Activated T-helper 9 cell treated with anti-CD3 and anti-CD28 coated beads, Interleukin-2, amount 50 U/mL, for 16 hours (primary cell): Measurements from ENCODE around the gene GLI3.

Experiments used
- DNase-seq: peaks from one replicate; pipeline ENCODE4 v3.0.0-alpha.2; 2020; ENCODE audit warnings: low read depth

GLI3 gene

DNA sequence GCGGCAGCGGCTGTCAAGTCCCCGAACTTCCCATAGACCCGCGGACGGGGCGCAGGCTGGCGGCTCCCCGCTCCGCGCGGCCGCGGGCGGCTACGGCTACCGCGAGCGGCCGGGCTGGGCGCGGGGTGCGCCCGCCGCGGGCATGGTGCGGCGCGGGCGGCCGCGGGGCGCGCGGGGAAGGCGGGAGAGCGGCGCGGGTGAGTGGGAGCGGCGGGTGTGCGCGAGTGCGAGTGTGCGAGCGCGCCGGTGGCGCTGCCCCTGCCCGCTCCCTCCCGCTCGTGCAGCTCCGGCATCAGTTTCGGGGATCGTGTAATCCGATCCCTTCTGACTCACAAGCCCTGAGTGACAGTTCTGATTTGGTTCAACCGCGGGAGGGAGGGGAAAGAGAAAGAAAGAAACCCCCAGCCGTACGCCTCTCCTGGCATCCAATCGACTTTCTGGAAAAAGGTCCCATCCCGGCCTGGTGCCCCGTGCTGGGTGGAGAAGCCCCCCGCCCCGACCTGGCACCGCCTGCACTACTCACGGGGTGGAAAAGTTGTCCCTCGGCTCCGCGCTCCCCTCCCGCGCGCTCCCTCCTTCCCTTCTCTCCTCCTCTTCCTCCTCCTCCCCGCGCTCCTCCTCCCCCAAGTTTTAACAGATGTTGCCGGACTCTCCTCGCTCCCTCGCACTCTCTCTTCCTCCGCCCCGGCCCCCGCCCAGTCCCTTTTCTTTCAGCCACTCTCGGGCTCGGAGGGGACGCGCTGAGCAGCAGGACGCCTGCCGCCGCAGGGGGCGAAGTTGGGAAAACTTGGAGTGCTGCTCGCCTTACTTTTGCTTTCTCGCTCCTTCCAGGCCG, at the start of gene GLI3:
TSS of gene GLI3 (minus strand) at position 234 of the 835 bp plus-strand sequence. CDS start 13,956 bp downstream, outside the sequence.
- no peak for DNase-seq

DNA sequence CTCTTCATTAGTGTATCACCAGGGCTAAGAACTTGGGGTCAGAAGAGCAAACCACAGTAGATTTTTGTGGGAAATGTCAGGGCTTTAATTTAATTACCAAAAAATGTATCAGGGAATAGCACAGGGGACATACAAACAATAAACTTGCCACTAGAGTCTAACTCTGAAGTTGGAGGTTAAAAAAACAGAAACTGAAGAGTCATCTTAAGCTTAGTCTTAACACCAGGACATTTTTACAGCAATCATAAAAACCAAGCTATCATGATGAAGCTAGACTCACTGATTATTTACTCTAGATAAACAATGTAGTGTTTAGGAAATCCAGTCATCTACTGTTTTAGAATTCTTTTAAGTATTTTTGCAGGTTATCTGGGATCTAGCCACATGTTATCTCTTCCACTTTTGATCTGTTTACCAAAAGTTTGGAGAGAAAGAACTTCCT, 48.4 kb upstream of the GLI3 start:
- no peak for DNase-seq

DNA sequence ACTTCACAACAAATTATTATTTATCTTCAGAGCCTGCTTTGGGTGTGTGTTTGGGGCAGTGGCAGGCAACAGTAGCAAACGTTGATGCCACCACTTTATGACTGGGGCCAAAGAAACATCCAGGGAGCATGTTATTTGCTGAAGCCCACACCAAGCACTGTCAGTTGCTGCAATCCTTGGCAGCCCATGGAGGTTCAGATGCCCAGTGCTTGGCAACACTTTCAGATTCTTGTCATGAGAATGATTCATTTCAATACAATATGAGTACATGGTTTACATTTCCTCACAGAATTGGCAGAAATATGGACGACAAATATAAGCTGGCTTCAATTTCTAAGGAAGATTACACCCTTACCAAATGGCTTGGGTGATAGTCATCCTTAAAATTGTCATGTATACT, 46.5 kb upstream of the GLI3 start:
- DNase-seq = no peak

DNA sequence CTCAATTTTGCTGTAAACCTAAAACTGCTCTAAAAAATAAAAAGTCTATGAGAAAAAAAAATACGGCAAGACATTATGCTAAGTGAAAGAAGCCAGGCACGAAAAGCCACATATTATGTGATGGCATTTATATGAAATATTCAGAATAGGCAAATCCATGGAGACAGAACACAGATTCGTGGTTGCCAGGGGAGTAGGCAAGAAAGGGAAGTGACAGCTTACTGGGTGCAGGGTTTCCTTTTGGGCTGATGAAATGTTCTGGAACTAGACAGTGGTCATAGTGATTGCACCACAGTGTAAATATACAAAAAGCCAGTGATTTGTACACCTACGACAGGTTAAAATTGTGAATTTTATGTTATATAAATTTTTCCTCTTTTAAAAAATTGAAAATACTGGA, 41.3 kb upstream of the GLI3 start:
- no peak for DNase-seq

DNA sequence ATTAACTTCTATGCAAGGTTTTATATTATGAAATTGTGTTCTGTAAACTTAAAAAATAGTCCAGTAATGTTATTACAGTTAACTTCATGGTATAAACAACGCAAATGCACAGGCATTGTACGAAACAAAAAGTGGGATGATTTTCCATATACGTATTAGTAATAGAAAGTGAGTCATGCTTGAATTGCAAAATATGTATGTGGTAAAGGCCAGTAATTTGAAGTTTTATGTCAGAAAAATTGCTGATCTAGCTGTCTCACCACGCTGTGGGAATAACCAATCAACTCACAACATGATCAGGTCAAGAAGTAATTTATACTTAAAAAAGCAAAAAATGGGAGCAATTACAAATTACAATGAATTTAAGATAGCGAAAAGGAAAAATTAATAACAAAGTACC, 37.0 kb upstream of the GLI3 start:
- DNase-seq = no peak

DNA sequence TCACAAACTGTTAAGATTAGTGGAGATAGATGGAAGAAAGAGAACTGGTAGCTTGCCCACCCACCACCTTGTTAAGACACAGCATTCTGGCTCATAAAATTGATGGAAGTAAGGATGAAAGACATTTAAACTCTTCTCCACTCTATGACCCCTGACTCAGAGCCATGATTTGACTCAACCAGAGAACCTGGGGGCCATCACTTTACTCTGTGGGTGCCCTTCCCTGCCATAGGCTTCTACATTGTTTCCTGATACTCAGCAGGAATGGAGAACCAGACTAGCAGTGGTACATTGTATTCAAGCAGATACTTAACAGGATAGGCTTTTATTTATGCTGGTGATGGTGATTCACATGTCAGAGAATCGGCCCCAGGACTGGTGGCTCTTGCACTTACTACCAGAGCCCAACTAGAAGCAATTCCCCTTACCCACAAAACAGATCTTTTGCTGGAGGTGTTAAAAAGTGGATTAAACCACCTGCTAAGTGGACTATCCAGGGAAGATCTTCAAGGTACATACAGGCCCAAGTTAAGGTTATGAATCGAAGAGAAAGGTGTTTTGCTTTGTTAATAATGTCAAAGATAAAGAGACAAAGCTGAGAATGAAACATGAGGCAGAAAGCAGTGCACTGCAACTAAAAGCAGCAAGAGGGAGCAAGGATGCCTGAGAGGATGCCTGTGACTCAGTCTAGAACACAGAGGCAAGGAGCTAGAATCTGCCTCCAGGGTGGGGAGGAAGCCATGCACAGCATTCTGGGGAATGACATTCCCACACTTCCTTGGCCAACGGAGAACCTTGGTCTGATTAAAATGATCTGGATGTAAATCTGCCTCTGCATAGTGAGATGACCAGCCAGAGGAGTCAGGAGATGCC, 36.0 kb upstream of the GLI3 start:
- DNase-seq = no peak

DNA sequence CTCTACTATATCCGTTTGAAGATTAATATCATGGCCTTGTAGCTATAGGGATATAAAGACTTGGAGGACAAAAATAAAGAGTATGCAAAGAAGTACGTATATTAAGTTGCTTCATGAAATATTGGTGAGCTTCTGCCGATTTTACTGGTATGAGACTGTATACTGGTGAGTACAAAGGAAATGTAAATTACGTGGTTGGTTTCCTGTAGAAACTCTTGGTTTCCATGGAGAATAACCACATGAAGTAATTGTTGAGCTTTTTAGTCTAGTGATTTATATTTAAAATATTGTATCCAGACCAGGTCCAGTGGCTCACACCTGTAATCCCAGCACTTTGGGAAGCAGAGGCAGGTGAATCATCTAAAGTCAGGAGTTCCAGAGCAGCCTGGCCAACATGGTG, 32.2 kb upstream of the GLI3 start:
- DNase-seq = no peak

DNA sequence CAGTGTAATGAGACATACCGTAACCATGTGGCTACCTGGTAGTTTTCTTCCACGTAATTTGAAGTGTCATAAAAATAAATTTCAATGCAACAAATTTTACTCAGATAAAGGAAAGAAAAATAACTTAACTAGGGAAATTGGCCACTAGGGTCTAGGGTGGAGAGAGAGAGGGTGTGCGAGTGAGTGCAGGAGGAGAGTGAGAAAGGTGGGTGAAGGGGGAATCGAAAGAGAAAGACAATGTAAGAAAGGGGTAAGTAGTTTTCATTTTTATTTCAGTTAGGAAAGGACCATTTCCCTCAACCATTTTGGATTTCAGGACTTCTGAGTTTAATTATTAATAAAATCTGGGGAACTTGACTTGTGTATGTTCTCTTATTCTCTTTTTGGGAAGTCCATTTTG, 27.7 kb upstream of the GLI3 start:
- no peak for DNase-seq

DNA sequence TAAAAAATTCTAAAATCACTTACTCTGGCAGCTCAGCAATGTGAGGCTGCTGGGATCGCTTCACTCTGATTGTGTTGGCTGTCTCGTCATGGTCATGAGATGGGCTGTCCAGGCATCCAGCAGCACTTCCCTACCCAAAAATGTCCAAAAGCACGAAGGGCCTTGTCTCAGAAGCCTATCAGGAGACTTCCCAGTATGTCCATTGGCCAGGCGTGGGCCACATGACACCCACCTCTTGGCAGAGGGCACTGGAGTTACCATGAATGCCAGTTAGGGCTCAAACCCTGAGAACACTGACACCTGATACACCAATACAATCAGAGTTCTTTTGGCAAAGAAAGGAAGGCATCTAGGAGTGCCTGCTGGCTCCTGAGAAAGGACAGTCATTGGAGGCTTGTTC, 27.0 kb upstream of the GLI3 start:
- no peak for DNase-seq

DNA sequence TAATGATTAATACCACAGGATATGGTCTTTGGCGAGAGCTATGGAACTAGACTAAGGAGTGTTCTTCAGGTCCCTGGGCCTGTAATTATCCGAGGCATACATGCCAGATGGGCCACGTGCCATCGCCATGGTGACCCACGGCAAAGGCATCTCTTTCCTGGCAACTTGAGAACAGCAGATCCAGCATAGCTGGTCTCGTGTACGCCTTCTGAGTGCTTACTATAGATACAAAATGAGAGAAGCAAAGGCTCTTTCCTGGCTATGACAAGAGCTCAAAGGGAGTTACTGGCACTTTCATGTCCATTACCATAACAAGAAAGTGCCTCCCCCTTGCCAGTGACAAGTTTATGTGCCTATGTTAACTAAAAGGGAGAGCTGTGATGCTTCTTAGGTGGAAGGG, 26.0 kb upstream of the GLI3 start:
- no peak for DNase-seq

DNA sequence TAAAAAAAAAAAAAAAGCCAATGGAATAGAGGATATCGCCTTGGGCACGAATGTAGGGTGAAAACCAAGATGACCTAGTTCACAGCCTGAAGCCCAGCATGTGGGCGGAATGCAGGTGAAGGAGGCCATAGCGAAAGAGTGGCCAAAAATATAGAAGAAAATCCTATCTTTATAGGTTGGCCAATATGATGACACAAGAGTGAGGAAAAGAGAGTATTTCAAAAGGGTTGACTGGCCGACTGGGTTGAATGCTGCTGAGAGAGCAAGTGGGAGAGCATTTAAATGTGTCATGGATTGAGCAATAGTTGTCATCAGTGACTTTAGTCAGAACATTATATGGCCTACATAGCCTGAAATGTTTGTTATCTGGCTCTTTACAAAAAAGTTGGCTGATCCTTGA, 17.2 kb upstream of the GLI3 start:
- DNase-seq = no peak

DNA sequence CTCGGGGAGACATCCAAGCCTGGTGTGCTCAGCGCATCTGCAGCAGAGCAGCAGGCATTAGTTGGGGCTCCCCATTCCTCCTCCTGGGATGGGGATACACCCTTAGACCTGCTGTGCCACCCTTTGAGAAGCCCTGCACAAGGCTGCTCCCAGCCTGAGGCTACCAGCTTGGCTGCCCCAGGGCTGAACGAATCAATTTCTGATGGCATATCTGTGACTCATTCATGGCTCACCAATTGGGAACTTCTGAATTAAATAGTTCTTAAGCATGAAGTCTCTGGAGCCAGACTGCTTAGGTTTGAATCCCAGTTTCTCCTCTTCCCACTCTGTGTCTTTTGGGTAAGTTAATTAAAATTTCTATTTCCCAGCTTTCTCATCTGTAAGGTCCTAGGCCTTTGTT, 16.3 kb upstream of the GLI3 start:
- no peak for DNase-seq

DNA sequence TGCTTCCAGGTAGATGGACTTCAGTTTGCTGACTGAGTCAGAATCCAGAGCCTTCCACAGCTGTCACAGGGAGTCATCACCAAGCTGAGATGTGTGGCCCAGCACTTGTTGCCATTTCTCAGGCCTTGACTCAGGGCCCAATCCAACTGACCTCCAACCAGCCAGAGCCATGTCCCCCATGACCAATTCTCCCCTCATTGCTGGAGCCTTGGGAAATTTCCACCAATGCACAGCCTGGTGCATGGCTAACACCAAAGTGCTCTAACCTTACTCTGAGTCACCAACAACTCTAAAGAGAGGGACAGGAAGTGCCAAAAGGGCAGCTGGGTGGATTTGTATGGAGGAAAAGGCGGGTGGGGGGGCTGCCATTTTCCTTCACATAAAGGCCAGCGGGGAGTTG, 13.4 kb upstream of the GLI3 start:
- no peak for DNase-seq

DNA sequence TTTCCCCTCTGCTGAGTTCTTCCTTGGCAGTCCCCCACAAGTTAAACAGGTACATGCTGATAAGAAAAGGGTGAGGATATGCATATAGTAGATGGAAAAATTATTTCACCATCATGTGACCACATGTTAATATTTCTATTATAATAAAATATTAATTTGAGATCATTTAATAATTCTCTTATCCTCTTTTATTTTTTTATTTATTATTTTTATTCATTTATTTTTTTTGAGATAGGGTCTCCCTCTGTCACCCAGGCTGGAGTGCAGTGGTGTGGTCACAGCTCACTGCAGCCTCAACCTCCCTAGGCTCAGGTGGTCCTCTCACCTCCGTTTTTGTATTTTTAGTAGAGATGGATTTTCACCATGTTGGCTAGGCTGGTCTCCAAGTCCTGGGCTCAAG, 11.6 kb upstream of the GLI3 start:
- DNase-seq = no peak

DNA sequence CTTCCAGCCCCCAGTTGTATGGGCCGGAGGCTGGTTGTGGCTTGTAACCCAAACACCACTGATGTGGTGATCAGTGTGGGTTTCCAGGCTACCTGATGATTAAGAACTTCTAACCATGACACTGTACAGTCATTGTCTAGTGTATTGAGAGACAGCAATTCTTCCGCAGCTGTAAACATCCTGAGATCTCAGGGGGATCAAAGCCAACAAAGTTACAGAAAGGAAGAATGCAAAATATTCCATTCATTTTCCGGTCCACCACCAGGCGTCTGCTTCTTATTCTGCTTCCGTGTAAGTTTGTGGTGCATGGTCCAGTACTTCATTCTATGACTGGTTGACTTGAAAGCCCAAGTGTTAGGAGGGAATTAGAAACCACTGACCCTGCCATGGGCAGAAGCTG, 10.3 kb upstream of the GLI3 start:
- DNase-seq = no peak

DNA sequence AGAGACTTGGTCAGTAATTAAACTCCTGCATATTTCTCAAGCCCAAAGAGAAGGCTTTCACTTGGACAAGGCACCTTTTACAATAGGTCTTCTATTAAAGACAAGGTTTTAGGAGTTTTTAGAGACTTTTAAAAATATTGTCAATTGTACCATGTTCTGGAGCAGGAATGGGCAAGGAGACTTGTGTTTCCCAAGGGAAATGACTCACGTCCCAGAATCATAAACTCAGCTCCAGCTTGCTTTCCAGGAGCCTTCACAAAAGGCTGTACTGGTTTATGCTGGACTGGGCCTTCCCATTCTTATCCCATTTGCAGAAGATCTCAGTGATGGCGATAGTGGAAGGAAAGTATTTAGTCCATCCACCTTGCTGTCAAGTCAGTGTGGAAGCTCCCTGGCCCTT, 7.8 kb upstream of the GLI3 start:
- no peak for DNase-seq

DNA sequence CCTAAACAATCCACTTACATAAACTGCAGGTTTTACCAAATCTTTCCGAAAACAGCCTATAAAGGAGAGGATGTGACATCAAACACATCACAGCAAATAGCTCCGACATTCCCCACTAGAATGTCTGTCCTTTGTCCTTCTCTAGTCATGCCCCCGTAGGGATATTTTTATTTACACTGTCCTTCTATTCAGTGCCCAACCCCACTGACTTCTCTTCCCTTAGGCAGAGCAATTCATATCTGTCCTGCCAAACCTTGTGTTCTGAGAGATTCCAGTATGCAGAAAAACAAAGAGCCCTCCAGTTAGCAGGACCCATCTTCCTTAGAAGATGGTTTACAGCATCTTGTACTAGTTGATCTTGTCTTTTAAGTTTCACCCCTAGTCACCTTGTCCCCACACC, 5.4 kb upstream of the GLI3 start:
- DNase-seq = no peak

DNA sequence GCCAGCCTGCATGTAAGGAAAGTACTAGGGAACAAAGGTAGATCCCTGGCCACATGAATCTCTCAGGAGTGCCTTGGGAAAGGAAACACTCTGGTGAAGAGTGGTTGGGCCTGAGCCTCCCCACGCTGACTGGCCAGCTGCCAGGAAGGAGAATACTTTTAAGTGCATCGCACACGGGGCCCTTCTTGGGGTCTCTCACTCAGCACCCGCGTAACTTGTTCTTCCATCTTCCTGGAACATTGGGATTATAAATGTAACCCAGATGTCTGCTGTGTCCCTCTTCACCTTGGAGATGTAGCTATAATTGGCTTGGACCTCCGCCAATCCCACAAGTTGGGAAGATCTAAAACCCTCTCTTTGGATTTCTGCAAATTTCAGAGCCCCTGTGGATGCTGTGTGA, 4.4 kb upstream of the GLI3 start:
- DNase-seq = no peak

DNA sequence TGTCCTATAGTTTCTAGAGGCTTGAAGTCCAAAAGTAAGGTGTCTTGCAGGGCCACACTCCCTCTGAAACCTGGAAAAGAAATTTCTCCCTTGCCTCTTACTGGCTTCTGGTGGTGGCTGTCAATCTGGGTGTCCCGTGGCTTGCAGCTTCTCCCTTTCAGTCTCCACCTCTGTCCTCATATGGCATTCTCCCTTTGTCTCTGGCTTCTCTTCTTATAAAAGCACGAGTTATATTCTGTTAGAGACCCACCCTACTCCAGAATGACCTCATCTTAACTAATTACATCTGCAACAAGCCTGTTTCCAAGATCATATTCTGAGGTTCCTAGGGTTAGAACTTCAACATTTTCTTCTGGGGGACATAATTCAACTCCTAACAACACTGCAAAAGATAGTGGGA, 3.4 kb upstream of the GLI3 start:
- no peak for DNase-seq

DNA sequence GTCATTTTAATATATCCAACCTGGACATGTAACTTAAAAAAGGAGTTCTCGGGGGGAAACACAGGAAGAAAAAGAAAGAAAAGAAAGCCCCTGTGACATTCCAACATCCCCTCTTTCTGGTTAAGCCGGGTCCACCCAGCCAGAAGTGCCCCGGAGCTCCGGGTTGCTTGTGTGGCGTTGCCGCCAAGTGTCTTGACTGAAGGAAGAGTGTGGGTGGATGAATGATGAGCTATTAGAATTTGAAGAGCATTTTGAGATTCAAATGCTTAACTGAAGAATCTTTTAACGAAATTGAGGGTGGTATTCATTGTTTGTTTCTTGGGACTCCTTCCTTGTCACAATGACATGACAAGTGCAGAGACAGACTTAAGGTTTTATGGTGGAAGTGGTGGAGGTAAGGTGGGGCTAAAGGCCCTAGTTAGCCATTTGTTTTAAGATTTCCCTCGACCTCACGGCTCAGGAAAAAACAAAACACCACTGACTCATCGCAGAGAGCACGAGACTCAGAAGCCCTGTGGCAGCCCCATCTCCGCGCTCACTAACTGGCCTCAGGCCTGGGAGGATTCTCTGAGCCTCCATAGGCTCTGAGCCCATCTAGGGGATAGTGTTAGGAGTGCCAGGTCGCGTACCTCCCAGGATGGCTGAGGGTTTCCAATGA, 1.8 kb upstream of the GLI3 start:
- DNase-seq = no peak

DNA sequence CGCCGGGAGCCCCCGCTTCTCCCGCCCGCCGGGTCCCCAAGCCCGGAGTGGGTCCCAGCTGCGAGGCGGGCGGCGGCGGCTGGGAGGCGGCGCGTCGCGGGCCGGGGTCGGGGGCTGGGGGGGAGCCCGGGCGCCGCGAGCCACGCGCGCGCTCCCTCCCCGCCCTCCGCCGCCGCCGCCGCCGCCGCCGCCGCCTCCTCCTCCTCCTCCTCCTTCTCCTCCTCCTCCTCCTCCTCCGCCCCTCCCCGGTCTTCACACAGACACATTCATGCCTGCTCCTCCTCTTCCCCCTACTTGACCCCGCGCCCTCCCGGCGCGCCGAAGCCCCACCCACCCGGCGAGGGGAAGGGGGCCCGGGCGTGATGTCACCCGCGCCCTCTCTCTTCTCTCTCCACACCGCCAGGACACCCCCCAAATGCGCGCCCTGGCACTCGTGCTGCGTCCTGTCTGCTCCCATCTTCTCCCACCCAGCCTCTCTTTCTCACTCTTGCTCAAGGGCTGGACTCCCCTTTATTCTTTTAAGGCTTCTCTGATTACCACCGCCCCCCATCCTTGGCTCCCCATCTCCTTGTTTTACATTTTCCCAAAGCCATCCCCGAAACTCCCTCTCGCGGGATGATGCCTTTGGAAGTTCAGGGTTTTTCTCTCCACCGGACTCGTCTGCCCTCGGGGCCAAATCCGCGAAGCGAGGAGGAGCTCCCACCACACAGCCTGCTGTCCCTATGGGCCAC, 967 bp upstream of the GLI3 start:
- DNase-seq = no peak
